Mammary epithelial cell (primary cell): ENCODE measurements around the gene OR7G2.

Source experiments
- CTCF ChIP-seq, 2 donors: IDR thresholded peaks in 1 of 2; conservative IDR thresholded peaks in 1 of 2; 2 replicates each; pipeline ENCODE4 v1.5.1; 2011 to 2012; ENCODE audit warnings: inconsistent platforms in 2 of 2, low read length in 2 of 2, mild to moderate bottlenecking in 2 of 2, control low read depth in 1 of 2, low read depth in 1 of 2; ENCODE audit not compliant: insufficient read depth in 1 of 2; ENCODE audit errors: extremely low read depth in 1 of 2
- EZH2 ChIP-seq: IDR thresholded peaks from 2 replicates; pipeline ENCODE4 v1.6.1; 2012; ENCODE audit warnings: low read length, inconsistent platforms, borderline replicate concordance

GRCh38 chr19:9054207-9054606 is 53.1 kb downstream of the OR7G2 start:
- TF ChIP-seq CTCF (conservative IDR thresholded peaks at IDR 0.05 in 1 of 2, IDR thresholded peaks at IDR 0.05 in 1 of 2; ENCODE audit: extremely low read depth in 1 of 2, insufficient read depth in 1 of 2, low read depth in 1 of 2, low read length in 2 of 2) (no peak), EZH2 (no peak)
